GM12874 (cell line): ENCODE measurements around the gene ERC2.

Experiments
- CTCF ChIP-seq: IDR thresholded peaks from 2 replicates; pipeline ENCODE4 v1.5.1; 2011; ENCODE audit warnings: low read depth, mild to moderate bottlenecking, control low read depth, low read length, moderate library complexity; ENCODE audit not compliant: insufficient read depth

ERC2 gene

GRCh38 chr3:55651011-55651410 lies 817.3 kb downstream of the ERC2 start:
- TF ChIP-seq CTCF = no peak

GRCh38 chr3:55650011-55650410 lies 818.3 kb downstream of the ERC2 start:
- no peak for TF ChIP-seq CTCF

- no peak for TF ChIP-seq CTCF
Measured at GRCh38 chr3:55649554-55649953, 818.7 kb downstream of the ERC2 start.

GRCh38 chr3:55648591-55649318 lies 819.5 kb downstream of the ERC2 start:
- no peak for TF ChIP-seq CTCF

- TF ChIP-seq CTCF = no peak
Measured at GRCh38 chr3:55647670-55648069, 820.6 kb downstream of the ERC2 start.

- no peak for TF ChIP-seq CTCF
Measured at GRCh38 chr3:55647063-55647462, 821.2 kb downstream of the ERC2 start.

GRCh38 chr3:55646121-55646520 lies 822.1 kb downstream of the ERC2 start:
- no peak for TF ChIP-seq CTCF
